H1 (cell line): Measurements from ENCODE around the gene IL9R. TPM values are rescaled to one million over a fixed set of nuclear protein-coding genes. Genes with fewer than 3 reads are reported as not detected.

Source experiments
- BACH1 ChIP-seq: IDR thresholded peaks from 2 replicates; pipeline ENCODE4 v1.6.1; 2012; ENCODE audit warnings: low read length, improper control_type of control experiment
- GABPA ChIP-seq: IDR thresholded peaks from 2 replicates; pipeline ENCODE4 v1.6.1; 2011; ENCODE audit warnings: mild to moderate bottlenecking, low read length, moderate library complexity, borderline replicate concordance; ENCODE audit not compliant: insufficient read depth
- POLR2A ChIP-seq, 2 experiments: IDR thresholded peaks; 1 replicate in 1 of 2; 2 replicates in 1 of 2; pipeline ENCODE4 v1.6.1; 2011; ENCODE audit warnings: low read depth in 2 of 2, low read length in 2 of 2, mild to moderate bottlenecking in 2 of 2; ENCODE audit errors: control extremely low read depth in 1 of 2
- POLR2AphosphoS5 ChIP-seq: IDR thresholded peaks from 2 replicates; pipeline ENCODE4 v1.6.1; 2011; ENCODE audit warnings: low read depth, low read length
- RAD21 ChIP-seq, 2 experiments: IDR thresholded peaks in 1 of 2; conservative IDR thresholded peaks in 1 of 2; 2 replicates each; pipeline ENCODE4 v1.6.1; 2011; ENCODE audit warnings: low read depth in 2 of 2, low read length in 2 of 2, improper control_type of control experiment in 1 of 2, inconsistent platforms in 1 of 2, mild to moderate bottlenecking in 1 of 2, moderate library complexity in 1 of 2
- polyA plus RNA-seq, 7 experiments: library from polyadenylated mRNA; depleted of rRNA in 3 of 7; stranded (reverse) in 5 of 7; unstranded in 2 of 7; fragments of >200 nt in 5 of 7; fragments of 200-250 nt in 2 of 7; gene quantifications; 1 replicate in 5 of 7; 2 replicates in 1 of 7; 4 replicates in 1 of 7; pipeline versions ENCODE4 v1.2.1 to v1.2.3, GENCODE V29; 2011 to 2013; ENCODE audit warnings: missing spikeins in 2 of 7, mixed read lengths in 2 of 7
- total RNA-seq: library from RNA; stranded (reverse); fragmentation: NEBNext Ultra II Directional; extraction: Animal tissue kit (Norgen Biotek cat#: 25700); gene quantifications from 2 replicates; pipeline ENCODE4 v1.2.1, GENCODE V29; 2021
- TF ChIP-seq, protein P1 (sequence below): fragments of 300-600 bp; sonication (generic); IDR thresholded peaks from 2 replicates; pipeline ENCODE4 v1.7.1; 2012; ENCODE audit warnings: low read length, moderate library complexity, mild to moderate bottlenecking, inconsistent platforms; ENCODE audit not compliant: insufficient replicate concordance
- TF ChIP-seq, protein P2 (sequence below): IDR thresholded peaks from 2 replicates; pipeline ENCODE4 v1.6.1; 2012; ENCODE audit warnings: low read length, inconsistent platforms

The IL9R gene
- total and polyA plus RNA-seq, 2 of the 8 experiments (the other 6 are each of a cell fraction or from before 2014, with no cell fraction given), result 0.14 to 0.28 TPM

DNA sequence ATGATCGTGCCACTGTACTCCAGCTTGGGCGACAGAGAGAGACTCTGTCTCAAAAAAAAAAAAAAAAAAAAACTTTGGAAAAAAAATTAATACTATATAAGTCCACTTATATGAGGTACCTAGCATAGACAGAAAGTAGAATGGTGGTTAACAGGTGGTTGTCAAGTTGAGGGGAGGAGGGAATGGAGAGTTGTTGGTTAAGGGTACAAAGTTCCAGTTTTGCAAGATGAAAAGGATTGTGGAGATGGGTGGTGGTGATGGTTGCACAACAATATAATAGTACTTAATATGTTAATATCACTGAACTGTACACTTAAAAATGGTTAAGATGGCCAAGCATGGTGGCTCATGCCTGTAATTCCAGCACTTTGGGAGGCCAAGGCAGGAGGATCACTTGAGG is 4.1 kb upstream of the IL9R start (continued):
- TF ChIP-seq, protein P1, sequence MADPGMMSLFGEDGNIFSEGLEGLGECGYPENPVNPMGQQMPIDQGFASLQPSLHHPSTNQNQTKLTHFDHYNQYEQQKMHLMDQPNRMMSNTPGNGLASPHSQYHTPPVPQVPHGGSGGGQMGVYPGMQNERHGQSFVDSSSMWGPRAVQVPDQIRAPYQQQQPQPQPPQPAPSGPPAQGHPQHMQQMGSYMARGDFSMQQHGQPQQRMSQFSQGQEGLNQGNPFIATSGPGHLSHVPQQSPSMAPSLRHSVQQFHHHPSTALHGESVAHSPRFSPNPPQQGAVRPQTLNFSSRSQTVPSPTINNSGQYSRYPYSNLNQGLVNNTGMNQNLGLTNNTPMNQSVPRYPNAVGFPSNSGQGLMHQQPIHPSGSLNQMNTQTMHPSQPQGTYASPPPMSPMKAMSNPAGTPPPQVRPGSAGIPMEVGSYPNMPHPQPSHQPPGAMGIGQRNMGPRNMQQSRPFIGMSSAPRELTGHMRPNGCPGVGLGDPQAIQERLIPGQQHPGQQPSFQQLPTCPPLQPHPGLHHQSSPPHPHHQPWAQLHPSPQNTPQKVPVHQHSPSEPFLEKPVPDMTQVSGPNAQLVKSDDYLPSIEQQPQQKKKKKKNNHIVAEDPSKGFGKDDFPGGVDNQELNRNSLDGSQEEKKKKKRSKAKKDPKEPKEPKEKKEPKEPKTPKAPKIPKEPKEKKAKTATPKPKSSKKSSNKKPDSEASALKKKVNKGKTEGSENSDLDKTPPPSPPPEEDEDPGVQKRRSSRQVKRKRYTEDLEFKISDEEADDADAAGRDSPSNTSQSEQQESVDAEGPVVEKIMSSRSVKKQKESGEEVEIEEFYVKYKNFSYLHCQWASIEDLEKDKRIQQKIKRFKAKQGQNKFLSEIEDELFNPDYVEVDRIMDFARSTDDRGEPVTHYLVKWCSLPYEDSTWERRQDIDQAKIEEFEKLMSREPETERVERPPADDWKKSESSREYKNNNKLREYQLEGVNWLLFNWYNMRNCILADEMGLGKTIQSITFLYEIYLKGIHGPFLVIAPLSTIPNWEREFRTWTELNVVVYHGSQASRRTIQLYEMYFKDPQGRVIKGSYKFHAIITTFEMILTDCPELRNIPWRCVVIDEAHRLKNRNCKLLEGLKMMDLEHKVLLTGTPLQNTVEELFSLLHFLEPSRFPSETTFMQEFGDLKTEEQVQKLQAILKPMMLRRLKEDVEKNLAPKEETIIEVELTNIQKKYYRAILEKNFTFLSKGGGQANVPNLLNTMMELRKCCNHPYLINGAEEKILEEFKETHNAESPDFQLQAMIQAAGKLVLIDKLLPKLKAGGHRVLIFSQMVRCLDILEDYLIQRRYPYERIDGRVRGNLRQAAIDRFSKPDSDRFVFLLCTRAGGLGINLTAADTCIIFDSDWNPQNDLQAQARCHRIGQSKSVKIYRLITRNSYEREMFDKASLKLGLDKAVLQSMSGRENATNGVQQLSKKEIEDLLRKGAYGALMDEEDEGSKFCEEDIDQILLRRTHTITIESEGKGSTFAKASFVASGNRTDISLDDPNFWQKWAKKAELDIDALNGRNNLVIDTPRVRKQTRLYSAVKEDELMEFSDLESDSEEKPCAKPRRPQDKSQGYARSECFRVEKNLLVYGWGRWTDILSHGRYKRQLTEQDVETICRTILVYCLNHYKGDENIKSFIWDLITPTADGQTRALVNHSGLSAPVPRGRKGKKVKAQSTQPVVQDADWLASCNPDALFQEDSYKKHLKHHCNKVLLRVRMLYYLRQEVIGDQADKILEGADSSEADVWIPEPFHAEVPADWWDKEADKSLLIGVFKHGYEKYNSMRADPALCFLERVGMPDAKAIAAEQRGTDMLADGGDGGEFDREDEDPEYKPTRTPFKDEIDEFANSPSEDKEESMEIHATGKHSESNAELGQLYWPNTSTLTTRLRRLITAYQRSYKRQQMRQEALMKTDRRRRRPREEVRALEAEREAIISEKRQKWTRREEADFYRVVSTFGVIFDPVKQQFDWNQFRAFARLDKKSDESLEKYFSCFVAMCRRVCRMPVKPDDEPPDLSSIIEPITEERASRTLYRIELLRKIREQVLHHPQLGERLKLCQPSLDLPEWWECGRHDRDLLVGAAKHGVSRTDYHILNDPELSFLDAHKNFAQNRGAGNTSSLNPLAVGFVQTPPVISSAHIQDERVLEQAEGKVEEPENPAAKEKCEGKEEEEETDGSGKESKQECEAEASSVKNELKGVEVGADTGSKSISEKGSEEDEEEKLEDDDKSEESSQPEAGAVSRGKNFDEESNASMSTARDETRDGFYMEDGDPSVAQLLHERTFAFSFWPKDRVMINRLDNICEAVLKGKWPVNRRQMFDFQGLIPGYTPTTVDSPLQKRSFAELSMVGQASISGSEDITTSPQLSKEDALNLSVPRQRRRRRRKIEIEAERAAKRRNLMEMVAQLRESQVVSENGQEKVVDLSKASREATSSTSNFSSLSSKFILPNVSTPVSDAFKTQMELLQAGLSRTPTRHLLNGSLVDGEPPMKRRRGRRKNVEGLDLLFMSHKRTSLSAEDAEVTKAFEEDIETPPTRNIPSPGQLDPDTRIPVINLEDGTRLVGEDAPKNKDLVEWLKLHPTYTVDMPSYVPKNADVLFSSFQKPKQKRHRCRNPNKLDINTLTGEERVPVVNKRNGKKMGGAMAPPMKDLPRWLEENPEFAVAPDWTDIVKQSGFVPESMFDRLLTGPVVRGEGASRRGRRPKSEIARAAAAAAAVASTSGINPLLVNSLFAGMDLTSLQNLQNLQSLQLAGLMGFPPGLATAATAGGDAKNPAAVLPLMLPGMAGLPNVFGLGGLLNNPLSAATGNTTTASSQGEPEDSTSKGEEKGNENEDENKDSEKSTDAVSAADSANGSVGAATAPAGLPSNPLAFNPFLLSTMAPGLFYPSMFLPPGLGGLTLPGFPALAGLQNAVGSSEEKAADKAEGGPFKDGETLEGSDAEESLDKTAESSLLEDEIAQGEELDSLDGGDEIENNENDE, result no peak
- TF ChIP-seq RAD21 (IDR thresholded peaks at IDR 0.05 in 1 of 2, conservative IDR thresholded peaks at IDR 0.05 in 1 of 2; ENCODE audit: low read depth in 2 of 2, low read length in 2 of 2) (no peak), BACH1 (no peak), GABPA (no peak), POLR2A (IDR thresholded peaks at IDR 0.05; ENCODE audit: control extremely low read depth in 1 of 2, low read depth in 2 of 2, low read length in 2 of 2) (no peak), POLR2AphosphoS5 (no peak)
- TF ChIP-seq, protein P2, sequence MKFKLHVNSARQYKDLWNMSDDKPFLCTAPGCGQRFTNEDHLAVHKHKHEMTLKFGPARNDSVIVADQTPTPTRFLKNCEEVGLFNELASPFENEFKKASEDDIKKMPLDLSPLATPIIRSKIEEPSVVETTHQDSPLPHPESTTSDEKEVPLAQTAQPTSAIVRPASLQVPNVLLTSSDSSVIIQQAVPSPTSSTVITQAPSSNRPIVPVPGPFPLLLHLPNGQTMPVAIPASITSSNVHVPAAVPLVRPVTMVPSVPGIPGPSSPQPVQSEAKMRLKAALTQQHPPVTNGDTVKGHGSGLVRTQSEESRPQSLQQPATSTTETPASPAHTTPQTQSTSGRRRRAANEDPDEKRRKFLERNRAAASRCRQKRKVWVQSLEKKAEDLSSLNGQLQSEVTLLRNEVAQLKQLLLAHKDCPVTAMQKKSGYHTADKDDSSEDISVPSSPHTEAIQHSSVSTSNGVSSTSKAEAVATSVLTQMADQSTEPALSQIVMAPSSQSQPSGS, result no peak
